Panc1 (cell line): ENCODE measurements around the gene CTNNAL1.

Experiments
- CTCF ChIP-seq: fragments of 450-650 bp; IDR thresholded peaks from 2 replicates; pipeline ENCODE4 v1.5.1; 2017; ENCODE audit warnings: mild to moderate bottlenecking
- POLR2AphosphoS5 ChIP-seq: IDR thresholded peaks from 2 replicates; pipeline ENCODE4 v1.6.1; 2012; ENCODE audit warnings: mild to moderate bottlenecking, low read depth, low read length, moderate library complexity

GRCh38 chr9:109047259-109047658, 34.0 kb upstream of the CTNNAL1 start:
- no peak for TF ChIP-seq CTCF
- no peak for TF ChIP-seq POLR2AphosphoS5
